HepG2 (cell line): ENCODE data around the gene ZNF23. TPM values are rescaled to one million over a fixed set of nuclear protein-coding genes. Genes with fewer than 3 reads are reported as not detected.
A peak's percentile ranks its signal among the peaks of the same experiment; 100 is the strongest.

Experiments
- DZIP1 ChIP-seq: sonication (generic); formaldehyde crosslinking; IDR thresholded peaks from 2 replicates; pipeline ENCODE4 v1.5.0; 2020; ENCODE audit warnings: mild to moderate bottlenecking, missing genetic modification reagents
- NFYB ChIP-seq: sonication (generic); formaldehyde crosslinking; IDR thresholded peaks from 2 replicates; pipeline ENCODE4 v1.4.0; 2020; ENCODE audit warnings: missing genetic modification reagents
- SKI ChIP-seq: fragments of 450-650 bp; IDR thresholded peaks from one replicate; pipeline ENCODE4 v1.6.1; 2018; ENCODE audit warnings: mild to moderate bottlenecking; ENCODE audit not compliant: partially characterized antibody
- SMAD9 ChIP-seq: sonication (generic); formaldehyde crosslinking; IDR thresholded peaks from 2 replicates; pipeline ENCODE4 v1.5.1; 2020; ENCODE audit warnings: mild to moderate bottlenecking, missing genetic modification reagents
- SMARCC2 ChIP-seq: fragments of 450-650 bp; IDR thresholded peaks from 2 replicates; pipeline ENCODE4 v1.6.1; 2017; ENCODE audit warnings: antibody characterized with exemption, mild to moderate bottlenecking
- SPEN ChIP-seq: sonication (generic); formaldehyde crosslinking; IDR thresholded peaks from 2 replicates; pipeline ENCODE4 v1.5.1; 2020; ENCODE audit warnings: low read depth, mild to moderate bottlenecking, missing genetic modification reagents
- STAG1 ChIP-seq: sonication (generic); formaldehyde crosslinking; IDR thresholded peaks from 2 replicates; pipeline ENCODE4 v1.4.0; 2020; ENCODE audit warnings: missing genetic modification reagents
- ZNF557 ChIP-seq: sonication (generic); formaldehyde crosslinking; IDR thresholded peaks from 2 replicates; pipeline ENCODE4 v1.4.0; 2020; ENCODE audit warnings: missing genetic modification reagents
- ZNF607 ChIP-seq: sonication (generic); formaldehyde crosslinking; IDR thresholded peaks from 2 replicates; pipeline ENCODE4 v1.5.1; 2020; ENCODE audit warnings: missing genetic modification reagents, mild to moderate bottlenecking, borderline replicate concordance
- ZNF644 ChIP-seq: IDR thresholded peaks from 2 replicates; pipeline ENCODE4 v1.6.1; 2016; ENCODE audit warnings: low read depth
- ZNF883 ChIP-seq: sonication (generic); formaldehyde crosslinking; IDR thresholded peaks from 2 replicates; pipeline ENCODE4 v1.5.1; 2020; ENCODE audit warnings: mild to moderate bottlenecking, missing genetic modification reagents; ENCODE audit errors: not compliant biosample characterization
- ZSCAN12 ChIP-seq: sonication (generic); formaldehyde crosslinking; IDR thresholded peaks from 2 replicates; pipeline ENCODE4 v1.9.0; 2021; ENCODE audit warnings: mild to moderate bottlenecking, missing genetic modification reagents
- polyA plus RNA-seq, 8 experiments: library from polyadenylated mRNA; depleted of rRNA in 3 of 8; stranded (reverse) in 7 of 8; unstranded in 1 of 8; fragments of >200 nt; fragmentation: Illumina TruSeq in 4 of 8; extraction: Trizol in 4 of 8; gene quantifications; 2 replicates each; pipeline versions ENCODE4 v1.2.1 to v1.2.3, GENCODE V29; 2011 to 2016; ENCODE audit warnings: low read depth in 4 of 8, missing spikeins in 1 of 8, mixed read lengths in 1 of 8; ENCODE audit not compliant: insufficient read depth in 1 of 8
- total RNA-seq, 5 experiments: library from RNA; depleted of rRNA; stranded (reverse); fragments of >200 nt; fragmentation: Illumina TruSeq; extraction: Trizol; gene quantifications; 2 replicates each; pipeline ENCODE4 v1.2.3, GENCODE V29; 2016; ENCODE audit warnings: low read depth in 1 of 5
- TF ChIP-seq, protein P1 (sequence below): sonication (generic); formaldehyde crosslinking; IDR thresholded peaks from 2 replicates; pipeline ENCODE4 v1.4.0; 2020; ENCODE audit warnings: missing genetic modification reagents
- TF ChIP-seq, protein P2 (sequence below): sonication (generic); formaldehyde crosslinking; IDR thresholded peaks from 2 replicates; pipeline ENCODE4 v1.4.0; 2020; ENCODE audit warnings: mild to moderate bottlenecking, missing genetic modification reagents
- TF ChIP-seq, protein P3 (sequence below), 2 experiments: fragments of 450-650 bp in 1 of 2; sonication (generic) in 1 of 2; formaldehyde crosslinking; IDR thresholded peaks; 2 replicates each; pipeline versions ENCODE4 v1.5.0 to v1.8.0; 2020 to 2022; ENCODE audit warnings: mild to moderate bottlenecking in 1 of 2, missing genetic modification reagents in 1 of 2
- TF ChIP-seq, protein P4 (sequence below): sonication (generic); formaldehyde crosslinking; IDR thresholded peaks from 2 replicates; pipeline ENCODE4 v1.4.0; 2020; ENCODE audit warnings: missing genetic modification reagents, mild to moderate bottlenecking, borderline replicate concordance
- TF ChIP-seq, protein P5 (sequence below): IDR thresholded peaks from 2 replicates; pipeline ENCODE4 v1.6.1; 2012; ENCODE audit warnings: low read depth, low read length, improper control_type of control experiment

Gene ZNF23
- total and polyA plus RNA-seq, 2 of the 13 experiments (the other 11 are each of a cell fraction or from before 2014, with no cell fraction given), result 8.6 to 12.2 TPM

DNA sequence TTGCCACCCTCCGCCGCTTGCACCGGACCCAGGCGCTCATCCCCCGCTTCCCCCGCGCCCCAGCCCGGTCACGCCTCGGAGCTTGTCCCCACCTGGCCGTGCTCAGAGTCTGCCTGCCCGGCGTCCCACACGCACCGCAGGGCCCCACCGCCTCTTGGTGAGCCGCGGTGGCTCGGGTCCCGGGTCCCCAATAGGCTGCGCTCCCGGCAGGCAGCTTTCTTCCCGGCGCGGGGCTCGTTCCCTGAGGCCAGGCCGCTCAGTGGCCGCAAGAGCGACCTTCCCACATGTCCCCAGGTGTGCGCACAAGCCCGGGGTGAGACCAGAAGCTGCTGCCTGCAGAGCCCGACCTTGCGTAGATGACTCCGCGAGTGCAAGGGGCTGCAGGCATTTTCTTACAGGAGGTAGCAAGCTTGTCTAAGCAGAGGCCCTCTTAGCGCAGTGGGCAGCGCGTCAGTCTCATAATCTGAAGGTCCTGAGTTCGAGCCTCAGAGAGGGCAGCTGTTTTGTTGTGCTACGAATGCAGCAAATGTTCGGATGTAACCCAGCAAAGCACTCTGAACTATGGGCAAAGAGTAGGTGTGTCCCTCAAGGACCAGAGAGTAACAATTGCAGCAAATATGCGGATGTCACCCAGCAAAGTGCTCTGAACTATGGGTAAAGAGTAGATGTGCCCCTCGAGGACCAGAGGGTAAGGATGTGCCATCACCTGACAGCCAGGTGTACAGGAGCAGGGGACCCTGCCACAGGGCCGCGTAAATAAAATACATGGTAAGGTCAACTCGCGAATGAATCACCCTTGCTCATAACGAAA is 35.8 kb downstream of the ZNF23 start (continued):
- TF ChIP-seq, protein P1, sequence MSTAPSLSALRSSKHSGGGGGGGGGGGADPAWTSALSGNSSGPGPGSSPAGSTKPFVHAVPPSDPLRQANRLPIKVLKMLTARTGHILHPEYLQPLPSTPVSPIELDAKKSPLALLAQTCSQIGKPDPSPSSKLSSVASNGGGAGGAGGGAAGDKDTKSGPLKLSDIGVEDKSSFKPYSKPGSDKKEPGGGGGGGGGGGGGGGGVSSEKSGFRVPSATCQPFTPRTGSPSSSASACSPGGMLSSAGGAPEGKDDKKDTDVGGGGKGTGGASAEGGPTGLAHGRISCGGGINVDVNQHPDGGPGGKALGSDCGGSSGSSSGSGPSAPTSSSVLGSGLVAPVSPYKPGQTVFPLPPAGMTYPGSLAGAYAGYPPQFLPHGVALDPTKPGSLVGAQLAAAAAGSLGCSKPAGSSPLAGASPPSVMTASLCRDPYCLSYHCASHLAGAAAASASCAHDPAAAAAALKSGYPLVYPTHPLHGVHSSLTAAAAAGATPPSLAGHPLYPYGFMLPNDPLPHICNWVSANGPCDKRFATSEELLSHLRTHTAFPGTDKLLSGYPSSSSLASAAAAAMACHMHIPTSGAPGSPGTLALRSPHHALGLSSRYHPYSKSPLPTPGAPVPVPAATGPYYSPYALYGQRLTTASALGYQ (CRISPR knock-in tag), result peak; percentile 89
- TF ChIP-seq ZSCAN12 (CRISPR knock-in tag), result no peak
- TF ChIP-seq SKI, result peak; percentile 49
- TF ChIP-seq SMARCC2, result no peak
- TF ChIP-seq, protein P2, sequence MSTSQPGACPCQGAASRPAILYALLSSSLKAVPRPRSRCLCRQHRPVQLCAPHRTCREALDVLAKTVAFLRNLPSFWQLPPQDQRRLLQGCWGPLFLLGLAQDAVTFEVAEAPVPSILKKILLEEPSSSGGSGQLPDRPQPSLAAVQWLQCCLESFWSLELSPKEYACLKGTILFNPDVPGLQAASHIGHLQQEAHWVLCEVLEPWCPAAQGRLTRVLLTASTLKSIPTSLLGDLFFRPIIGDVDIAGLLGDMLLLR (CRISPR knock-in tag), result peak; percentile 56; the same call in 1 of the 2 replicates
- TF ChIP-seq ZNF883, result peak; percentile 87
- TF ChIP-seq NFYB (CRISPR knock-in tag), result no peak; the same call in 1 of the 2 replicates
- TF ChIP-seq SMAD9, result 0 out of 2 replicates have a peak, but pooled peaks have one; percentile 73
- TF ChIP-seq DZIP1, result no peak
- peak; percentile 13 for TF ChIP-seq STAG1
- TF ChIP-seq ZNF557 (CRISPR knock-in tag), result peak; percentile 74; the same call in 1 of the 2 replicates
- TF ChIP-seq ZNF607 (CRISPR knock-in tag), result peak; percentile 94
- TF ChIP-seq, protein P3, sequence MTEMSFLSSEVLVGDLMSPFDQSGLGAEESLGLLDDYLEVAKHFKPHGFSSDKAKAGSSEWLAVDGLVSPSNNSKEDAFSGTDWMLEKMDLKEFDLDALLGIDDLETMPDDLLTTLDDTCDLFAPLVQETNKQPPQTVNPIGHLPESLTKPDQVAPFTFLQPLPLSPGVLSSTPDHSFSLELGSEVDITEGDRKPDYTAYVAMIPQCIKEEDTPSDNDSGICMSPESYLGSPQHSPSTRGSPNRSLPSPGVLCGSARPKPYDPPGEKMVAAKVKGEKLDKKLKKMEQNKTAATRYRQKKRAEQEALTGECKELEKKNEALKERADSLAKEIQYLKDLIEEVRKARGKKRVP (CRISPR knock-in tag; IDR thresholded peaks at IDR 0.05), result peak in 1 of 2 experiments; percentile 79; a peak in 1 of 4 replicates
- TF ChIP-seq SPEN (CRISPR knock-in tag), result peak; percentile 49; the same call in 1 of the 2 replicates
- peak; percentile 9; the same call in 1 of the 2 replicates for TF ChIP-seq ZNF644 (CRISPR knock-in tag)
- TF ChIP-seq, protein P4, sequence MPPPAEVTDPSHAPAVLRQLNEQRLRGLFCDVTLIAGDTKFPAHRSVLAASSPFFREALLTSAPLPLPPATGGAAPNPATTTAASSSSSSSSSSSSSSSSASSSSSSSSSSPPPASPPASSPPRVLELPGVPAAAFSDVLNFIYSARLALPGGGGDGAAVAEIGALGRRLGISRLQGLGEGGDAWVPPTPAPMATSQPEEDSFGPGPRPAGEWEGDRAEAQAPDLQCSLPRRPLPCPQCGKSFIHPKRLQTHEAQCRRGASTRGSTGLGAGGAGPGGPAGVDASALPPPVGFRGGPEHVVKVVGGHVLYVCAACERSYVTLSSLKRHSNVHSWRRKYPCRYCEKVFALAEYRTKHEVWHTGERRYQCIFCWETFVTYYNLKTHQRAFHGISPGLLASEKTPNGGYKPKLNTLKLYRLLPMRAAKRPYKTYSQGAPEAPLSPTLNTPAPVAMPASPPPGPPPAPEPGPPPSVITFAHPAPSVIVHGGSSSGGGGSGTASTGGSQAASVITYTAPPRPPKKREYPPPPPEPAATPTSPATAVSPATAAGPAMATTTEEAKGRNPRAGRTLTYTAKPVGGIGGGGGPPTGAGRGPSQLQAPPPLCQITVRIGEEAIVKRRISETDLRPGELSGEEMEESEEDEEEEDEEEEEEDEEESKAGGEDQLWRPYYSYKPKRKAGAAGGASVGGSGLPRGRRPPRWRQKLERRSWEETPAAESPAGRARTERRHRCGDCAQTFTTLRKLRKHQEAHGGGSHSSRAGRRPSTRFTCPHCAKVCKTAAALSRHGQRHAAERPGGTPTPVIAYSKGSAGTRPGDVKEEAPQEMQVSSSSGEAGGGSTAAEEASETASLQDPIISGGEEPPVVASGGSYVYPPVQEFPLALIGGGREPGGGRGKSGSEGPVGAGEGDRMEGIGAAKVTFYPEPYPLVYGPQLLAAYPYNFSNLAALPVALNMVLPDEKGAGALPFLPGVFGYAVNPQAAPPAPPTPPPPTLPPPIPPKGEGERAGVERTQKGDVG (CRISPR knock-in tag), result peak; percentile 87
- TF ChIP-seq, protein P5, sequence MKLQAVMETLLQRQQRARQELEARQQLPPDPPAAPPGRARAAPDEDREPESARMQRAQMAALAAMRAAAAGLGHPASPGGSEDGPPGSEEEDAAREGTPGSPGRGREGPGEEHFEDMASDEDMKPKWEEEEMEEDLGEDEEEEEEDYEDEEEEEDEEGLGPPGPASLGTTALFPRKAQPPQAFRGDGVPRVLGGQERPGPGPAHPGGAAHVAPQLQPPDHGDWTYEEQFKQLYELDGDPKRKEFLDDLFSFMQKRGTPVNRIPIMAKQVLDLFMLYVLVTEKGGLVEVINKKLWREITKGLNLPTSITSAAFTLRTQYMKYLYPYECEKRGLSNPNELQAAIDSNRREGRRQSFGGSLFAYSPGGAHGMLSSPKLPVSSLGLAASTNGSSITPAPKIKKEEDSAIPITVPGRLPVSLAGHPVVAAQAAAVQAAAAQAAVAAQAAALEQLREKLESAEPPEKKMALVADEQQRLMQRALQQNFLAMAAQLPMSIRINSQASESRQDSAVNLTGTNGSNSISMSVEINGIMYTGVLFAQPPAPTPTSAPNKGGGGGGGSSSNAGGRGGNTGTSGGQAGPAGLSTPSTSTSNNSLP, result no peak
